Heart left ventricle (tissue), 13 donors: ENCODE results near the gene PAQR6.

Experiments used
- POLR2A ChIP-seq, 2 donors: fragments of 450-650 bp; IDR thresholded peaks; one replicate each; pipeline ENCODE4 v1.6.1; 2017; ENCODE audit warnings: antibody characterized with exemption in 2 of 2, mild to moderate bottlenecking in 2 of 2, moderate library complexity in 2 of 2
- TF ChIP-seq, protein P1 (sequence below), 12 donors: fragments of 200-600 bp; sonication (generic) in 4 of 12; IDR thresholded peaks; one replicate each; pipeline versions ENCODE4 v1.5.0 to v1.8.0; 2018 to 2022; ENCODE audit warnings: antibody characterized with exemption in 12 of 12, mild to moderate bottlenecking in 5 of 12
- donor health status: ischemic (EF 13 %, LVEDD 7.1; RV severe dilation, severe dysfunction).
- donor health status: DM: no; HTN: yes; CAD: no.
- donor health status: DM: no; HTN: no; CAD: no.
- donor health status: ischemic (EF 25% LVEDD 6.9; RV normal size, moderate dysfunction).
- donor health status: ischemic (EF 25% LVEDD 5.7; RV mildly dilated, moderate dysfunction).
- donor health status: ischemic (EF 35%, LVEDD 5.7; RV mildly dilated, moderate dysfunction).
- donor health status: nonischemic (EF 11% LVEDD 7.7; RV severe dilation, severe dysfunction).
- donor health status: DM: yes; HTN: yes; CAD: no.
- donor health status: PGD.
- donor health status: ischemic (EF 29% LVEDD 5.4; RV normal size, mild dysfunction).
- donor health status: nonischemic (EF 23%, LVEDD 6.1; RV moderate dilation, normal function).

DNA sequence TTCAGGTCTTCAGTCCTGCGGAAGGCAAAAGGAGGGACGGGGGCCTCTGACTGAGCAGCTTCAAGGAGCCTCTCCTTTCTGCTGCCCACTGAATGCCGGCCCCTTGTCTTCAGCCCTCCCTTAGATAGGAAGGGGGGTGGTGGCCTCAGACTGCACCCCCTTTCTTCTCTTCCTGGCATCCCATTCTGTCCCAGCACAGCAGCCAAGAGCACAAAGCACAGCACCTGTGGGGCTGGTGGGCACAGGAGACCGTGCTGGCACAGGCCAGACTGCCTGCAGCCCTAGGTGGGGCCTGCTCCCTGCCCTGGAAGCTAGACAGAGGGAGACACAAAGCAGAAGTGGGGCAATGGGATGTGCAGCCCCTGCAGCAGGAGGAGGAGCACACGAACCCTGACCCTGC, 1.7 kb upstream of the PAQR6 start:
- TF ChIP-seq, protein P1, sequence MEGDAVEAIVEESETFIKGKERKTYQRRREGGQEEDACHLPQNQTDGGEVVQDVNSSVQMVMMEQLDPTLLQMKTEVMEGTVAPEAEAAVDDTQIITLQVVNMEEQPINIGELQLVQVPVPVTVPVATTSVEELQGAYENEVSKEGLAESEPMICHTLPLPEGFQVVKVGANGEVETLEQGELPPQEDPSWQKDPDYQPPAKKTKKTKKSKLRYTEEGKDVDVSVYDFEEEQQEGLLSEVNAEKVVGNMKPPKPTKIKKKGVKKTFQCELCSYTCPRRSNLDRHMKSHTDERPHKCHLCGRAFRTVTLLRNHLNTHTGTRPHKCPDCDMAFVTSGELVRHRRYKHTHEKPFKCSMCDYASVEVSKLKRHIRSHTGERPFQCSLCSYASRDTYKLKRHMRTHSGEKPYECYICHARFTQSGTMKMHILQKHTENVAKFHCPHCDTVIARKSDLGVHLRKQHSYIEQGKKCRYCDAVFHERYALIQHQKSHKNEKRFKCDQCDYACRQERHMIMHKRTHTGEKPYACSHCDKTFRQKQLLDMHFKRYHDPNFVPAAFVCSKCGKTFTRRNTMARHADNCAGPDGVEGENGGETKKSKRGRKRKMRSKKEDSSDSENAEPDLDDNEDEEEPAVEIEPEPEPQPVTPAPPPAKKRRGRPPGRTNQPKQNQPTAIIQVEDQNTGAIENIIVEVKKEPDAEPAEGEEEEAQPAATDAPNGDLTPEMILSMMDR (IDR thresholded peaks at IDR 0.05): no peak
- TF ChIP-seq POLR2A (IDR thresholded peaks at IDR 0.05): no peak
